A172 (cell line): Measurements from ENCODE around the gene CD52. TPM values are rescaled to one million over a fixed set of nuclear protein-coding genes. Genes with fewer than 3 reads are reported as not detected.

Experiments used
- DNase-seq: peaks from one replicate; pipeline ENCODE4 v3.0.0-alpha.2; 2015; ENCODE audit warnings: low spot score
- total RNA-seq: library from RNA; depleted of rRNA; stranded (reverse); fragments of >200 nt; shearing (Covaris generic); gene quantifications from 2 replicates; pipeline ENCODE4 v1.2.3, GENCODE V29; 2014

Gene CD52
- total RNA-seq, 1 experiment from 2014 or later = not detected

DNA sequence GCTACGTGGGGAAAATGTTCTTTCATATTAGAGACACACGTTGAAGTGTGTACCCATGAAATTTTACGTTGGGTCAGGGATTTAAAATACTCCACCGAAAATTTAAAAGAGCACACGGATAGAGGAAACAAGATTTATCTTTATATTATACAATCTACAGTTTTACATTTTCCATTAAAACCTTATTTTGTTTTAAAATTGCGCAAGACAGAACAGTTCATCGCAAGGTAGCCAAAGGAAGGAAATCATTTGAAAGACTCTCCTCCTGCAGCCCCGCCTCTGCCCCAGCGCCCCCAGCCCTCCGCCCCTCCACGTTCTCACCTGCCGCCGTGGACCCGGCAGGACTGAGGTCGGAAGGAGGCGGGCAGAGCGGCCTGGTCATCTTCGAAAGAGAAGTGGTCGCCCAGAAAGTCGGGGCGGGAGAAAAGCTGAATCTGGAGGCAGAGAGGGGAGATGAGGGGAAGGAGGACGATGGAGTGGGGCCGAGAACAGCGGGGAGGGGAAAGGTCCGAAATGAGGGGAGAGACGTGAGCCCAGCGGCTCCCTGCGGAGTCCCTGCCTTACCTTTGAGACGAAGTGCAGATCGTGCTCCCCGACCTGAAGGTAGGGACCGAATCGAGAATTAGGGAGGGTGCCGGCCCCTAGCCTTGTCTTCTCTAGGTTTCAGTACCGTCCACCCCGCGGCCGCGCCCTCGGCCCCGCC is 18.2 kb downstream of the CD52 start:
- no peak for DNase-seq

GRCh38 chr1:26336477-26337205 is 18.9 kb downstream of the CD52 start:
- no peak for DNase-seq

- no peak for DNase-seq
Observed at GRCh38 chr1:26337206-26337535, 19.4 kb downstream of the CD52 start.

GRCh38 chr1:26337625-26338024 is 19.9 kb downstream of the CD52 start:
- no peak for DNase-seq

DNA sequence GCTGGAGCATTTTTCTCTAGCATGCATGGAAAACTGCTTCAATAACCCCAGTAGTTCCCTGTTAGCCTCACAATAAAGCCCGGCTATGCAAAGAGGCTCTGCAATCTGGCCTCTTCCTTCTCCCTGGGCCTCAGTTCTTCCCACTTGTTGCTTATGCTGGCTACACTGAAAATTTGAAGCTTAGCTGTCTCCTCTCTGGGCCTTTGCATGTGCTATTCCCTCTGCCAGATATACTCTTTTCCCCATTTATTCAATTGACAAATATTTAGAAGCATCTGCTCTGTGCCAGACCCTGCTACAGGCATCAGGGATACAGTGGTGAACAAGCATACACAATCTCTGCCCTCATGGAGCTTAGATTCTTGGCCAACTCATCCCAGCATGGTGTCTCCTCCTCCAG is 20.9 kb downstream of the CD52 start:
- no peak for DNase-seq

- DNase-seq = no peak
Observed at GRCh38 chr1:26340047-26340481, 22.3 kb downstream of the CD52 start.

- DNase-seq = no peak
Observed at GRCh38 chr1:26344147-26344920, 26.6 kb downstream of the CD52 start.

DNA sequence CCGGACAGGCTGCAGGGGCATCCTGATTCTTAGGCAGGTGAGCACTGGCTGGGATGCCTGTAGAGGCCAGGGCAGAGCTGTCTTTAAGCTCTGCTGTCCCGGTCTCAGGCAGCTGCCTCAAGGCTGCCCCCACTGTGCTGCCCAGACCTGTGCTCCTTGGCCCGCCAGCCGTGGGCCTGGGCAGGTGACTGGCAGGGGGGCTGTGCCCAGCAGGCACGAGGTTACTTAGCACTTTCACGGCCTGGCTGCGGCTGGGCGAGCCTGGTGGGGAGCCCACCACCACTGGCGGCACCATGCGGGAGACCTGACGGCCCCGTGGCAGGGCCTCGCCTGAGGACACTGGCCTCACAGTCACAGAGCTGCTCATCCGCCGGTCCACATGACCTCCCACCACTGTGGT is 28.0 kb downstream of the CD52 start:
- DNase-seq = no peak

- DNase-seq = no peak
Observed at GRCh38 chr1:26346274-26347033, 28.7 kb downstream of the CD52 start.

DNA sequence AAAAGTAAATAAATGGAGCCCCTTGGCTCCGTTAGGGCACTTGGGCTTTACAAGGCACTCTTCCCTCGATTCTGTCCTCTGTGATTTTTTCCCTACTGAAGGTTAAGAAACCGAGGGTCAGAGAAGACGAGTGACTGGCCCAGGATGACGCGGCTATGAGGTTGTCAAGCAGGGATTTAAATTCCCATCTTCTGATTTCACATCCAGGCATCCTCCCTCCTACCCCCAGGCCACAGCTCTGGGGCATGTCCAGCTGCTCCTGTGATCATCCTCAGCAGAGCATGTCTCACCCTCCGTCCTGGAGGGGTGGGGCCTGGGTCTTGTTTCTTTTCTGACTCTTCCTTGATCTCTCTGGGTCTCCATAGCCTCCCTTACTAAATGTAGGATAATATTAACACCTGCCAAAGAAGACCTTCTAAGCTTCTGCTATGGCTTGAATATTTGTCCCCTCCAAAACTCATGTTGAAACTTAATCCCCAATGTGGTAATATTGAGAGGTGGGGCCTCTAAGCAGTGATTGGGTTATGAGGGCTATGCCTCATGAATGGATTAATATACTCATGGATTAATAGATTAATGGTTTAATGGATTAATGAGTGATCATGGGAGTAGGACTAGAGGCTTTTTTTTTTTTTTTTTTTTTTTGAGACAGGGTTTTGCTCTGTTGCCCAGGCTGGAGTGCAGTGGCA is 31.6 kb downstream of the CD52 start:
- DNase-seq = peak; percentile 62

- DNase-seq = no peak
Observed at GRCh38 chr1:26349877-26350244, 32.1 kb downstream of the CD52 start.

DNA sequence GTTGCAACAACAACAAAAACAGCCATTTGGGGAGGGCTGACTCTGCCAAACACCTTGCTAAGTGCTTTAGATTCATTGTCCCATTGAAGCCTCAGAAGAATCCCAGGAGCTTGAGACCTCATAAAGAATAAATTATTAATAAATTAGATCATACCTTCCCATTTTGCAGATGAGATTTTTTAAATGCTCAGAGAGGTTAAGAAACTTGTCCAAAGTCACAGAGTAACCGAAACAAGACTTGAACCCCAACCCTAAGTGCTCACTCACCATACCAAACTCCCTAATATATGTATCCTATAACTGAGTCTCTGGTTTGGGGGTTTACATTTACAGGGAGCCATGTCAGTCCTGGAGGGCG is 32.6 kb downstream of the CD52 start:
- DNase-seq = no peak

GRCh38 chr1:26350701-26351589 is 33.2 kb downstream of the CD52 start:
- peak; percentile 53 for DNase-seq

GRCh38 chr1:26351590-26352337 is 34.0 kb downstream of the CD52 start:
- DNase-seq = peak; percentile 49

DNA sequence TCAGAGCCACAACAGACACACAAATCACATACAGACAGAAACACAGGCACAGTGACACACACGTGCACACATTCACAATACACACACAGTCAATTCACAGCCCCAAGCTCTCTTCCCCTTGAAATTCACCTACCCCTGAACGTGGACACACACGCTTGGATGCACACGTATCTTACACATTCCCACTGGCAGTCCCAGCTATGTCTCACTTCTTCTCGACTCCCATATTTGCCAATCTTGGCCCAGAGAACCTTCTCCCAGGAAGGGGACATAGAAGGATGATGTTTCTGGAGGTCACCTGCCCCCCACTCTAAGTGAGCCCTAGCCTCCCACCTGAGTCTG is 34.6 kb downstream of the CD52 start:
- no peak for DNase-seq

GRCh38 chr1:26353210-26353859 is 35.6 kb downstream of the CD52 start:
- no peak for DNase-seq

DNA sequence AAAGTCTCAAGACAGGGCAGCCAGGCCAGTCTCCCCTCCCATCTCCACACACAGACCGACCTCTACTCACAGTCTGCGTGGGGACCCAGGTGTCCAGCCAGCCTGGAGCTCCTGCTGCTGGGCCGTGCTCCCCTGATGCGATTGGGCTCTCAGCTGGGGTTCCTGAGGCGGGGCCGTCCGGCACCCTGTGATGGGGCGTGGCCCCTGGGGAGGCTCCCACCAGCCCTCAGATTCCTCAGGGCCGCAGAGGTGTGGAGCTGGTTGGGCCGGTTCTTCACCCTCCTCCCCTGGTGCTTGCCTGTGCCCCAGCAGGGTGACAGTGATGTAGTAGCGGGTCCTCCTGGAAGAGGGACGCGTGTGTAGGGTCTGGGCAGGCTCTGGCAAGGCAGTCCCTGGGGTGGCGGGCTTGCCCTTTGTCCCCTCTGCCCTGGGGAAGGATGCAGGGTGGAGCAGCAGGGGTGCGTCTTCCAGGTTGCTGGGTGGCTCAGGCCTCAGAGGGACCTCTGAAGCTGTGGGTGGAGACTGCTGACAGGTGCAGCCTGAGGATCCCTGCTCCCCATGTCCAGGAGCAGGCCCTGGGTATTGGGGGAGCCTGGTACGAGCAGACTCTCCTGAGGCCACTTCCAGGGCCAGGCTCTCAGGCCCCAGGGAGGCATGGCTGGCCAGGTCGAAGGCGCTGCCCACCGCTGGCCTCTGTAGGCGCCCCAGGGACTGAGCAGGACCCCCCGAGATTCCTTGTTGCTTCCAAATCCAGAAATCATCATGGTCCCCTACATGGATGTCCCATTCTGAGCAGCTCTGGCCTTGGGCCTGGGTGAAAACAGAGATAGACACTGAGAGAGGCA is 36.4 kb downstream of the CD52 start, which contains the start of gene CRYBG2:
CRYBG2 (minus strand) TSS at position 155 of the 845 bp plus-strand sequence. CDS start 7,473 bp downstream, outside the sequence.
- DNase-seq = no peak

DNA sequence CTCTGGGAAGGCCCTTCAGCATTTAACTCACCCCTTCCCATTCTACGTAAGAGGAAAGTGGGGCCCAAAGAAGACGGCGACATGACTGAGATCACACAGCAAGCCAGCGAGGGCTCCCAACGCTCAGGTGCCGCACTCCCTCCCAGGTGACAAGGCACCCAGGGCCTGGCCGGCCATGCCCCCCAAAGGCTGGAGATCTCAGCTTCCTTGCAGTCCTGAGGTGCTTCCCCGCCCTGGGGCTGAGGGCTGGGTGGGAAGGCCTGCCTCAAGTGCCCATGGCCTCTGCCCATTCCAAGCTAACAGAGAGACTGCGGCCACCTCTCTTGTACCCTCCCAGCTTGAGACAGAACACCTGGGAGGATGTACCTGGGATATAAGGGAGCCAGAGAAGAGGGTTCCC is 37.2 kb downstream of the CD52 start:
- no peak for DNase-seq
